SU-DHL-6 (cell line): ENCODE results near the gene KIF5B.

Source experiments
- H2AFZ ChIP-seq: fragments of 200-600 bp; sonication (generic); 2 replicates; pipeline ENCODE4 v1.6.1; 2014; ENCODE audit warnings: low read depth, mild to moderate bottlenecking, moderate library complexity, mixed read lengths, antibody characterized with exemption, low read length; ENCODE audit not compliant: severe bottlenecking
- H3F3A ChIP-seq: fragments of 200-600 bp; shearing (Covaris generic); 2 replicates; pipeline ENCODE4 v1.6.0; 2016; ENCODE audit warnings: antibody characterized with exemption, mild to moderate bottlenecking; ENCODE audit not compliant: insufficient read depth
- H3K27ac ChIP-seq: fragments of 200-600 bp; sonication (generic); 2 replicates; pipeline ENCODE4 v1.5.1; 2016; ENCODE audit warnings: low read depth, mild to moderate bottlenecking, low read length, moderate library complexity, mixed read lengths
- H3K27me3 ChIP-seq: fragments of 200-600 bp; sonication (generic), shearing (Covaris generic); 2 replicates; pipeline ENCODE4 v1.6.0; 2014; ENCODE audit warnings: mild to moderate bottlenecking, low read length
- H3K36me3 ChIP-seq: fragments of 200-600 bp; sonication (generic); 2 replicates; pipeline ENCODE4 v1.6.1; 2014; ENCODE audit warnings: mild to moderate bottlenecking, low read length, mixed read lengths
- H3K4me2 ChIP-seq: fragments of 300-600, 200-600 bp; shearing (Covaris generic), sonication (generic); 2 replicates; pipeline ENCODE4 v1.6.0; 2014; ENCODE audit warnings: low read length, low read depth, mild to moderate bottlenecking; ENCODE audit not compliant: poor library complexity, severe bottlenecking
- H3K4me3 ChIP-seq: fragments of 200-600 bp; sonication (generic); 2 replicates; pipeline ENCODE4 v1.5.1; 2014; ENCODE audit warnings: antibody characterized with exemption, low read length, mild to moderate bottlenecking, mixed read lengths; ENCODE audit not compliant: insufficient read depth, poor library complexity, severe bottlenecking
- H3K79me2 ChIP-seq: fragments of 200-600 bp; sonication (generic); 2 replicates; pipeline ENCODE4 v1.6.1; 2014; ENCODE audit warnings: mild to moderate bottlenecking, low read length, moderate library complexity; ENCODE audit not compliant: insufficient read depth
- H3K9ac ChIP-seq: fragments of 200-600 bp; sonication (generic); 2 replicates; pipeline ENCODE4 v1.7.0; 2014; ENCODE audit warnings: mild to moderate bottlenecking, low read length
- H3K9me2 ChIP-seq: fragments of 200-600 bp; sonication (generic); replicated peaks from 2 replicates; pipeline ENCODE4 v1.6.1; 2014; ENCODE audit warnings: low read length; ENCODE audit not compliant: insufficient read depth
- H3K9me3 ChIP-seq: fragments of 200-600 bp; sonication (generic); 2 replicates; pipeline ENCODE4 v1.6.1; 2014; ENCODE audit warnings: low read length, mixed read lengths; ENCODE audit not compliant: insufficient read depth
- H4K20me1 ChIP-seq: fragments of 200-600 bp; sonication (generic); 2 replicates; pipeline ENCODE4 v1.6.1; 2014; ENCODE audit warnings: low read depth, mild to moderate bottlenecking, antibody characterized with exemption, low read length, moderate library complexity, mixed read lengths
- CTCF ChIP-seq: fragments of 200-600 bp; sonication (generic); IDR thresholded peaks from one replicate; pipeline ENCODE4 v1.5.1; 2017; ENCODE audit warnings: antibody characterized with exemption, mild to moderate bottlenecking, low read length, moderate library complexity; ENCODE audit not compliant: insufficient read depth, poor library complexity, severe bottlenecking
- EZH2phosphoT487 ChIP-seq: fragments of 200-600 bp; sonication (generic), shearing (Covaris generic); conservative IDR thresholded peaks from 2 replicates; pipeline ENCODE4 v1.6.1; 2018; ENCODE audit warnings: mild to moderate bottlenecking, antibody characterized with exemption, low read length, moderate library complexity, mixed read lengths

Gene KIF5B

GRCh38 chr10:32041290-32042028 is 14.8 kb downstream of the KIF5B start:
- Histone ChIP-seq H3K9ac (no peak overlapping the region), H3K4me2 (no peak overlapping the region), H3K36me3 (peaks cover 48% of the 10 kb centered on the region), H3K4me3 (no peak overlapping the region), H3K27ac (no peak overlapping the region), H3K27me3 (no peaks in the 10 kb centered on the region), H3F3A (no peaks in the 10 kb centered on the region), H4K20me1 (peaks cover 44% of the 10 kb centered on the region), H3K9me2 (no peaks in the 10 kb centered on the region), H3K9me3 (no peaks in the 10 kb centered on the region), H3K79me2 (peaks cover 83% of the 10 kb centered on the region), H2AFZ (no peak overlapping the region)
- TF ChIP-seq CTCF (no peak), EZH2phosphoT487 (no peak)

GRCh38 chr10:32039734-32040133 is 16.5 kb downstream of the KIF5B start:
- Histone ChIP-seq H3K79me2 (peaks cover 66% of the 10 kb centered on the region), H3K9ac (no peak overlapping the region), H3K4me3 (no peak overlapping the region), H3K4me2 (no peak overlapping the region), H3K27me3 (no peaks in the 10 kb centered on the region), H3F3A (peaks cover 10% of the 10 kb centered on the region; the same call in 1 of the 2 replicates), H3K9me2 (no peaks in the 10 kb centered on the region), H4K20me1 (peaks cover 30% of the 10 kb centered on the region), H3K27ac (no peak overlapping the region), H3K36me3 (peaks cover 49% of the 10 kb centered on the region), H3K9me3 (no peaks in the 10 kb centered on the region), H2AFZ (no peak overlapping the region)
- TF ChIP-seq EZH2phosphoT487: no peak
- no peak for TF ChIP-seq CTCF

GRCh38 chr10:32038777-32039176 is 17.4 kb downstream of the KIF5B start:
- Histone ChIP-seq H3K4me2 (no peak overlapping the region), H2AFZ (no peak overlapping the region), H3K36me3 (peaks cover 57% of the 10 kb centered on the region), H3K9me3 (no peaks in the 10 kb centered on the region), H3F3A (peaks cover 11% of the 10 kb centered on the region; the same call in 1 of the 2 replicates), H3K27ac (no peak overlapping the region), H4K20me1 (peaks cover 25% of the 10 kb centered on the region), H3K79me2 (peaks cover 56% of the 10 kb centered on the region), H3K27me3 (no peaks in the 10 kb centered on the region), H3K9ac (no peak overlapping the region), H3K4me3 (no peak overlapping the region), H3K9me2 (no peaks in the 10 kb centered on the region)
- TF ChIP-seq CTCF (no peak), EZH2phosphoT487 (no peak)
